Esophagus squamous epithelium (tissue), 5 donors: ENCODE data around the gene MIEF2. TPM values are rescaled to one million over a fixed set of nuclear protein-coding genes. Genes with fewer than 3 reads are reported as not detected.

Source experiments
- DNase-seq: peaks from one replicate; lab custom pipeline; 2025; lab: John Stamatoyannopoulos, UW
- H3K27ac ChIP-seq, 4 donors: fragments of 200-600 bp; sonication (generic); one replicate each; pipeline ENCODE4 v1.5.1; 2016 to 2019; ENCODE audit warnings: mild to moderate bottlenecking in 1 of 4
- H3K27me3 ChIP-seq, 4 donors: fragments of 200-600 bp; sonication (generic); 1 replicate in 3 of 4; 2 replicates in 1 of 4; pipeline versions ENCODE4 v1.5.1 to v1.6.0; 2017 to 2021; ENCODE audit warnings: antibody characterized with exemption in 1 of 4
- H3K36me3 ChIP-seq, 3 donors: fragments of 200-600 bp; sonication (generic); one replicate each; pipeline ENCODE4 v1.5.1; 2016 to 2019
- H3K4me1 ChIP-seq, 3 donors: fragments of 200-600 bp; sonication (generic); one replicate each; pipeline ENCODE4 v1.5.1; 2017 to 2019
- H3K4me3 ChIP-seq, 4 donors: fragments of 200-600 bp; sonication (generic); 1 replicate in 3 of 4; 2 replicates in 1 of 4; pipeline ENCODE4 v1.5.1; 2016 to 2019; ENCODE audit warnings: mild to moderate bottlenecking in 2 of 4, moderate library complexity in 1 of 4
- H3K9me3 ChIP-seq, 3 donors: fragments of 200-600 bp; sonication (generic); one replicate each; pipeline ENCODE4 v1.5.1; 2016 to 2019
- CTCF ChIP-seq, 6 experiments: fragments of 450-650 bp in 4 of 6; fragments of 200-600 bp in 2 of 6; sonication (generic) in 2 of 6; IDR thresholded peaks; one replicate each; pipeline ENCODE4 v1.5.1; 2016 to 2019; ENCODE audit warnings: antibody characterized with exemption in 6 of 6, mild to moderate bottlenecking in 4 of 6, moderate library complexity in 4 of 6
- POLR2A ChIP-seq, 4 donors: fragments of 450-650 bp; IDR thresholded peaks; one replicate each; pipeline ENCODE4 v1.6.1; 2017; ENCODE audit warnings: antibody characterized with exemption in 4 of 4, mild to moderate bottlenecking in 4 of 4, moderate library complexity in 3 of 4
- WGBS, 2 donors: methylation state at CpG; one replicate each; pipeline ENCODE4 v1.1.5; 2018; 5-methylcytosine and 5-hydroxymethylcytosine counted together
- intact Hi-C: fragments of 100-400 bp; cut with DNase I; formaldehyde crosslinking; loops from one replicate; pipeline ENCODE4 v1.15.0; 2022
- total RNA-seq, 4 donors: library from RNA; depleted of rRNA; stranded (reverse); fragments of >200 nt; gene quantifications; one replicate each; pipeline ENCODE4 v1.1.0, GENCODE V29; 2016
- donor health status: DM: yes; HTN: yes; CAD: no.

The MIEF2 gene
- total RNA-seq, 4 donors from 2014 or later: 5.5 to 16.1 (median 8.9) TPM

DNA sequence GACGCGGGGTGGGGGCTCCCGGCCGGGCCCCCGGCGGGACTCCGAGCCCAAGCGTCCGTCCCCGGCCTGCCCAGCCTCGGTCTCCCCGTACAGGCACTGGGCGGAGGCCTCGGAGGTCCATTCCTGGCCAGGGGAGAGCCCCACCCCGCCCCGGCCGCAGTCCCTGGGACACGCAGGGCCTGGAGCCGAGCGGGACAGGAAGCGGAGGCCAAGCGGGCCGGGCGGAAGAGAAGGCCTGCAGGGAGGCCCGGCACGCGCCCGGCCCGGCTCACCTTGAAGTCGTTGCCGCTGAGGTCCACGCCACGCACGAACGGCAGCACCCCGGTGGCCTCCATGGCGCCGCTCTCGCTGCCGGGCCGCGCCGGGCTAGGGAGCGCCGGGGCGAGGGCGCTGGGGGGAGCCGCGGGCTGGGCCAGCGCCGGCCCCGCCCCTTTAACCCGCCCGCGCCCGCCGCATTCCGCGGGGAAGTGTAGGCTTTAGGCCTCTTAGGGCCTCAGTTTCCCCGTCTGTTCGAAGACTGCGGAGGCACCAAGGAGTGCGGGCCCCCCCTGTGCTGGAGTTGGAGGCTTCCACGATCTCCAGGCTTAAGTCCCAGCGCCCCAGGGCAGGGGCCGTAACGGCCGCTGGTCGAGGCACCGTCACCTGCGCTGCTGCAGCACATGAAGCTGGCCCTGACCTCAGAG, 2.0 kb upstream of the MIEF2 start, which contains the start of gene FLII:
Gene FLII (minus strand): TSS at position 383 of the 683 bp plus-strand sequence. CDS start 48 bp downstream, at position 335.
- TF ChIP-seq CTCF (IDR thresholded peaks at IDR 0.05): peak in 1 of 6 experiments; percentile 2
- TF ChIP-seq POLR2A (IDR thresholded peaks at IDR 0.05): peak in 2 of 4 donors; percentile 71 to 82
- intact Hi-C loops: no loop called here
- Histone ChIP-seq H3K27ac (peak within 1 kb of the TSS; percentile 96 to 99 (median 98)), H3K4me3 (peak within 1 kb of the TSS; percentile 83 to 96 (median 90)), H3K27me3 (no peaks in the 10 kb centered on the region), H3K9me3 (no peaks in the 10 kb centered on the region), H3K4me1 (peaks cover 44 to 61% (median 45%) of the 10 kb centered on the region in 3 donors), H3K36me3 (peaks cover 20 to 45% (median 28%) of the 10 kb centered on the region in 3 donors)
- DNase-seq: no peak
- WGBS, 2 donors: no CpG with 5 or more reads among the region's 71 CpGs

- TF ChIP-seq CTCF (IDR thresholded peaks at IDR 0.05): no peak
- no peak for TF ChIP-seq POLR2A (IDR thresholded peaks at IDR 0.05)
These were observed 686 bp upstream of the MIEF2 start for GRCh38 chr17:18259621-18260331.

GRCh38 chr17:18261146-18261515, 669 bp downstream of the MIEF2 start:
- Histone ChIP-seq H3K4me1 (peaks cover 44 to 56% (median 45%) of the 10 kb centered on the region in 3 donors), H3K9me3 (no peaks in the 10 kb centered on the region), H3K27ac (peak overlapping the region; percentile 96 to 99 (median 97)), H3K27me3 (no peaks in the 10 kb centered on the region), H3K4me3 (peak overlapping the region; percentile 72 to 84 (median 80)), H3K36me3 (peaks cover 10 to 45% (median 23%) of the 10 kb centered on the region in 3 donors)
- intact Hi-C loops: no loop called here
- no peak for DNase-seq
- TF ChIP-seq POLR2A (IDR thresholded peaks at IDR 0.05): no peak
- no peak for TF ChIP-seq CTCF (IDR thresholded peaks at IDR 0.05)
- 2% methylated on average over 11 of the region's 16 CpGs; no CpG with 5 or more reads in 1 of the 2 donors for WGBS, 2 donors

More at GRCh38 chr17:18259621-18260331, 686 bp upstream of the MIEF2 start:
- Histone ChIP-seq H3K4me1 (peaks cover 44 to 59% (median 45%) of the 10 kb centered on the region in 3 donors), H3K4me3 (peak overlapping the region; percentile 72 to 84 (median 80)), H3K27ac (peak overlapping the region; percentile 96 to 99 (median 97)), H3K27me3 (no peaks in the 10 kb centered on the region), H3K9me3 (no peaks in the 10 kb centered on the region), H3K36me3 (peaks cover 11 to 45% (median 27%) of the 10 kb centered on the region in 3 donors)
- intact Hi-C loops: no loop called here
- DNase-seq: no peak
- 47 to 53% methylated on average over 16 to 19 of the region's 22 CpGs for WGBS, 2 donors

DNA sequence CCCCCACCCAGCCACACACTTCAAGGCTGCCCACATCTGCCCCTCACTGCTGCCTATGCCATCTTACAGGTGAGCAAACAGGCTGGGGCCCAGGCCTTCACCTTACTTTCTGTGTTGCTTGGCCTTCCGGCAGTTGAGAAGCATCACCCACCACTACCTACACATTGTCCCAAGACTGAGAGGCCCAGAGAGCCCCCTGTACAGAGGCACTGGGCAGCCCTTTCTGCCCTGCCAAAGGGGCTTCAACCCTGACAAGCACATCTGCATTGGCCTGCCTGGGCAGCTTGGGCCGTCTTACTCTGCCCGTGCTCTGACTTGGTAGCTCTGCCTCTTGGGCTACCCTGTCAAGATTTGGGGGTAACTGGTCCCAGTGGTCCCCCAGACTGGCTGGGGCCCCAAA, 1.2 kb downstream of the MIEF2 start:
- Histone ChIP-seq H3K27ac (peak overlapping the region; percentile 96 to 99 (median 97)), H3K27me3 (no peaks in the 10 kb centered on the region), H3K4me3 (peak overlapping the region; percentile 72 to 84 (median 80)), H3K9me3 (no peaks in the 10 kb centered on the region), H3K36me3 (peaks cover 10 to 45% (median 20%) of the 10 kb centered on the region in 3 donors), H3K4me1 (peaks cover 41 to 51% (median 43%) of the 10 kb centered on the region in 3 donors)
- DNase-seq: no peak
- whole genome bisulfite sequencing, 2 donors: 60% methylated on average over 1 of the region's 3 CpGs; no CpG with 5 or more reads in 1 of the 2 donors
- intact Hi-C loops: no loop called here
- TF ChIP-seq CTCF (IDR thresholded peaks at IDR 0.05): no peak
